Natural killer cell (primary cell): ENCODE data around the gene LRWD1. TPM values are rescaled to one million over a fixed set of nuclear protein-coding genes. Genes with fewer than 3 reads are reported as not detected.
"Not testable (repeated sequence)": the region's sequence is repeated elsewhere in the genome, so short reads cannot be mapped to it uniquely, and the experiment has no call there.

ENCODE experiments used
- ATAC-seq, 3 donors: fragments of 150-1000 bp in 2 of 3; fragments of 200-7000 bp in 1 of 3; cut with Tn5 transposase; 1 replicate in 1 of 3; 2 replicates in 2 of 3; pipeline ENCODE4 v1.10.0; 2021; ENCODE audit warnings: mild to moderate bottlenecking in 2 of 3, moderate library complexity in 2 of 3
- DNase-seq, 2 donors: peaks; one replicate each; pipeline versions ENCODE4 v3.0.0 to v3.0.0-alpha.2; 2013 to 2021; ENCODE audit warnings: mixed read lengths in 1 of 2
- H3K27ac ChIP-seq: one replicate; pipeline ENCODE4 v1.5.1; 2013; ENCODE audit warnings: mild to moderate bottlenecking, low read length
- H3K27me3 ChIP-seq: one replicate; pipeline ENCODE4 v1.6.1; 2013; ENCODE audit warnings: low read length; ENCODE audit not compliant: control insufficient read depth, insufficient read depth
- H3K36me3 ChIP-seq: one replicate; pipeline ENCODE4 v1.6.1; 2013; ENCODE audit warnings: low read length; ENCODE audit not compliant: control insufficient read depth, insufficient read depth
- H3K4me1 ChIP-seq: one replicate; pipeline ENCODE4 v1.6.1; 2013; ENCODE audit warnings: low read length; ENCODE audit not compliant: control insufficient read depth, insufficient read depth
- H3K4me3 ChIP-seq: one replicate; pipeline ENCODE4 v1.5.1; 2013; ENCODE audit warnings: low read length
- H3K9me3 ChIP-seq: one replicate; pipeline ENCODE4 v1.6.1; 2013; ENCODE audit warnings: low read length; ENCODE audit not compliant: control insufficient read depth, insufficient read depth
- H3K27ac Mint-ChIP-seq, 2 donors: one replicate each; pipeline ENCODE4 v1.8.0; 2022; ENCODE audit warnings: mild to moderate bottlenecking in 2 of 2, mixed read lengths in 2 of 2, moderate library complexity in 1 of 2
- H3K27me3 Mint-ChIP-seq, 2 donors: one replicate each; pipeline ENCODE4 v1.8.0; 2022; ENCODE audit warnings: low read depth in 2 of 2, mixed read lengths in 2 of 2
- H3K36me3 Mint-ChIP-seq: one replicate; pipeline ENCODE4 v1.8.0; 2022; ENCODE audit warnings: mixed read lengths
- H3K4me1 Mint-ChIP-seq, 2 donors: one replicate each; pipeline ENCODE4 v1.8.0; 2022; ENCODE audit warnings: mixed read lengths in 2 of 2
- H3K4me3 Mint-ChIP-seq: one replicate; pipeline ENCODE4 v1.8.0; 2022; ENCODE audit warnings: mild to moderate bottlenecking, moderate library complexity, mixed read lengths
- H3K9me3 Mint-ChIP-seq, 2 donors: one replicate each; pipeline ENCODE4 v1.8.0; 2022; ENCODE audit warnings: mixed read lengths in 2 of 2
- WGBS: methylation state at CpG from one replicate; pipeline ENCODE4 v1.1.7; 2013; ENCODE audit warnings: missing lambda C conversion rate; ENCODE audit not compliant: insufficient coverage; 5-methylcytosine and 5-hydroxymethylcytosine counted together
- intact Hi-C: fragments of 100-400 bp; cut with micrococcal nuclease; formaldehyde crosslinking; loops from one replicate; pipeline ENCODE4 v1.14.2; 2022
- total RNA-seq, 4 donors: library from RNA; stranded (reverse); fragments of 120-200 nt in 1 of 4; gene quantifications; one replicate each; pipeline versions ENCODE4 v1.2.3 to v1.2.4, GENCODE V29; 2013 to 2022

LRWD1 gene
- total RNA-seq, 3 donors from 2014 or later (not counting 1 experiment from before 2014, with no cell fraction given) = 20.0 to 24.1 (median 20.4) TPM

DNA sequence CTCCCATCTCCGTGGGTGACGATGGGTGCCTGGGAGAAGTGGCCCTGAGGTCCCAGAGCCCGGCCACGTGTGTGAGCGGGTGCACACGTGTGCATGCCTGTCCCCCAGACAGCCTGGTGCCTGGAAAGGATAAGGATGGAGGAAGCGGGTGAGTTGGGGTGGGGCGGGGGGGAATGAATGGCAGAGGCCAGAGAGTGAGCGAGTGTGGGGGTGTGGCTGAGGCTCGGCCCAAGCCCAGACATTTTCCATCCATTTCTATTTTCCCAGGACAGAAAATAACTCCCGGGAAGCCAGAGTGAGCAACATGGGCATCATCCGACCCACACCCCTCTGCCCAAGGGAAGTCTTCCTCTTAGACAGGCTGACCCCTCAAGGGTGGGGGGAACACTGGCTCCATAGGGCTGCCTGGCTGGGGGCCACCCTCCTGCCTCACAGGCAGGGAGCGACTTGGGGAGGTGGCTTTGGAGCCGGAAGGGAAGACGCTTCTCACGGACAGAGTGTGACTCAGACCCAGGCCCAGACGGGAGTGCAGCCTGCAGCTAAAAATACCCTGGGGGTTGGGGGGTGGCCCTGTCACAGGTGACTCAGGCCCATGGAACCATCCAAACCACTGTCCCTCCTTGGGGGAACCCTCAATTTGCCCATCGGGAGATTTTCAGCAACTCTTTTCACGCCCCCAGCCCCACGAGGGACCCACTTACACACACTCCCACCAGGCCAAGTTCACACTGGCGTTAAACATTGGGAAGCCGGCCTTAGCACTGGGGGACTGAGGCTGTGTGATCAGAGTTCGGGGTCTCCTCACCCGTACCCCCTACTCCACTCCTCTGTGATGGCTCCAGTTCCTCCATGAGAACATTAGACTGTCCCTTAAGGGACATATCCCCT lies 40.8 kb downstream of the LRWD1 start:
- H3K9me3 Mint-ChIP-seq, ATAC-seq, DNase-seq, H3K27me3 Mint-ChIP-seq, H3K36me3 ChIP-seq, H3K4me1 Mint-ChIP-seq, H3K9me3 ChIP-seq, H3K27me3 ChIP-seq, intact Hi-C loops, H3K4me1 ChIP-seq, H3K27ac ChIP-seq, H3K4me3 ChIP-seq, H3K4me3 Mint-ChIP-seq, H3K27ac Mint-ChIP-seq, H3K36me3 Mint-ChIP-seq: not testable (repeated sequence)
- WGBS = 90% methylated on average over 2 of the region's 24 CpGs

- H3K27me3 ChIP-seq, H3K9me3 ChIP-seq, H3K9me3 Mint-ChIP-seq, H3K36me3 Mint-ChIP-seq, intact Hi-C loops, DNase-seq, H3K27me3 Mint-ChIP-seq, H3K27ac Mint-ChIP-seq, H3K4me3 ChIP-seq, H3K36me3 ChIP-seq, H3K4me1 ChIP-seq, ATAC-seq, H3K4me3 Mint-ChIP-seq, H3K27ac ChIP-seq, H3K4me1 Mint-ChIP-seq: not testable (repeated sequence)
- WGBS = no CpG with 5 or more reads among the region's 8 CpGs
These were observed 42.8 kb downstream of the LRWD1 start for GRCh38 chr7:102507410-102508088.

DNA sequence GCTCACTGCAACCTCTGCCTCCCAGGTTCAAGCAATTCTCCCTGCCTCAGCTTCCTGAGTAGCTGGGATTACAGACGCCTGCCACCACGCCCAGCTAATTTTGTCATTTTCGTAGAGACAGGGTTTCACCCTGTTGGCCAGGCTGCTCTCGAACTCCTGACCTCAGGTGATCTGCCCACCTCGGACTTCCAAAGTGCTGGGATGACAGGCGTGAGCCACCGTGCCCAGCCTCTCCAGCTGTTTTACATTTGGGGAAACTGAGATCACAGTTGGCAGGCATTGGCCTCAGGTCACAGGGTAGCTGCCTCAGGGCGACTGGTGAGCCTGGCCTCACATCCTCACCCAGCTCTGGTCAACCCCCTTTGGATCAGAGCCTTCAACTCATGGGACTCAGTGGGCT lies 45.8 kb downstream of the LRWD1 start:
- H3K27me3 ChIP-seq, H3K27ac ChIP-seq, H3K36me3 ChIP-seq, H3K27ac Mint-ChIP-seq, H3K4me3 ChIP-seq, intact Hi-C loops, H3K9me3 Mint-ChIP-seq, H3K4me1 Mint-ChIP-seq, ATAC-seq, H3K4me1 ChIP-seq, H3K36me3 Mint-ChIP-seq, H3K4me3 Mint-ChIP-seq, H3K27me3 Mint-ChIP-seq, H3K9me3 ChIP-seq: not testable (repeated sequence)
- WGBS = 95% methylated on average over 4 of the region's 8 CpGs
- peak in 1 of 2 donors; percentile 18 for DNase-seq

DNA sequence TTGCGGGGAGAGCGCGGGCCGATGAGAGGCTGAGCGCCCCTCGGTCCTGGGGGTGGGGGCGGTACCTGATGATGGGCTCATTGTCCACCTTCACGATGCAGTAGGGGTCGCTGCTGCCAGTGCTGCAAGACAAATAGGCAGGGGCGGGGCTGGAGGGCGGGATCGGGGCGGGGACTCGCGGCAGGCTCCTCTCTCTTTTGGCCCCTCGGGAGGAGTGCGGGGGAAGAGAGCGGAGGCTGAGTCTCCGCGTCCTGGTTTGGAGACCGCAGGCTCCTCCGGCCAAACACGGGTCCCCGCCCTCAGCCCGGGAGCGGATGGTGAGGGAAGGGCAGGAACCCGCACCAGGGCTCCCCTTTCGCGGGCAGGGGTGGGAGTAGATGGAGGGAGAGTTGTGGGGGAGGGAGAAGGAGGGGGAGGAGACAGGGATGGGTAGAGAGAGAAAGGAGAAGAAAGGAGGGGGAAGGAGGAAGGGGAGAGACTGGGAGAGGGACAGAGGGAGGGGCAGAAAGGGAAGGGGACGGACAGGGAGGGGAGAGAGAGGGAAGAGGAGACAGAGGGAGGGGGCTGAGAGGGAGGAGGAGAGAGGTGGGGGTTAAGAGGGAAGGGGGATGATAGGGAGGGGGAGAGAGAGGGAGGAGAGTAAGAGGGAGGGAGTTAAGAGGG lies 47.2 kb downstream of the LRWD1 start:
- H3K27me3 Mint-ChIP-seq, H3K36me3 ChIP-seq, H3K4me1 ChIP-seq, H3K27ac Mint-ChIP-seq, intact Hi-C loops, H3K36me3 Mint-ChIP-seq, H3K4me1 Mint-ChIP-seq, H3K27me3 ChIP-seq, H3K27ac ChIP-seq, H3K9me3 ChIP-seq, H3K4me3 Mint-ChIP-seq, H3K9me3 Mint-ChIP-seq, H3K4me3 ChIP-seq, DNase-seq: not testable (repeated sequence)
- ATAC-seq = peak; percentile 62 to 80 (median 71)
- no CpG with 5 or more reads among the region's 30 CpGs for WGBS

- H3K4me1 Mint-ChIP-seq, H3K36me3 Mint-ChIP-seq, H3K36me3 ChIP-seq, H3K9me3 Mint-ChIP-seq, H3K27me3 ChIP-seq, H3K27me3 Mint-ChIP-seq, H3K4me3 Mint-ChIP-seq, H3K27ac ChIP-seq, H3K9me3 ChIP-seq, H3K4me1 ChIP-seq, intact Hi-C loops, ATAC-seq, H3K27ac Mint-ChIP-seq, H3K4me3 ChIP-seq: not testable (repeated sequence)
- peak; percentile 16 to 57 for DNase-seq
- WGBS = 46% methylated on average over 5 of the region's 5 CpGs
These were observed 47.9 kb downstream of the LRWD1 start for GRCh38 chr7:102512642-102513221.

DNA sequence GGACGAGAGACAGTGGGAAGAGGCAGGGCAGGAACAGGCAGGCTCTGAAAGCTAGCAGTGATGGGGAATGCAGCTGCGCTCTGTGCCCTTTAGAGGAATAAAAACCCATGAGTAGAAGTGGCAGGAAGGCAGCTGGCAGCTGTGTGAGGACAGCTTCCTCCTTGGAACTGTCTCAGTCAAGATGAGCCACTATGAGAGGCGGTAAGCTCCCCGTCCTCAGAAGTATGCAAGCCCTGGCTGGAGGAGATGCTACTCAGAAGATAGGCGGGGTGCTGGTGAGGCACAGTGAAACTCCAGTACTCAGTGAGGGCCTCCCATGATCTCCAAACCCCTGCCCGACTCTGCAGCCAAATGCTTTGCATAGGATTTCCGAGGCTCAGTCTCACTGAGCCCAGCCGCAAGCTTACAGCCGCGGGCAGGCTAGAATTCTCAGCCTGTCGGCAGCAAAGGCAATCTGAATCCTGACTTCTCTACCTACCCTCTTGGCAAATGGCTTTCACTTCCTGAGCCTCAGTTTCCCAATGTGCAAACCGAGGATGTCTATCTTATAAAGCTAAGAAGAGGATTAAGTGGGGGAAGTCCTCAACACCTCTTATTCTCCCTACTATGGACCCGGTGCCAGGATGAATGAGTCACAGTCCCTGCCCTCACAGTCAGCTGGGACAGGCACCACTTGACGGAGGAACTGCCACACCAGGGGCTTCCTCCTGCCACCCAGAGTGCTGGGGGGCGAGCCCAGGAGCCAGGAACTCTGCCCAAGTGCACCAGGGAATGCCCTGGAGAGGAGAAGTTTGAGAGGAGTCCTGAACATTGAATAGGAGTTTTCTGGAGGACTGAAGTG lies 50.3 kb downstream of the LRWD1 start:
- H3K36me3 ChIP-seq, H3K27me3 Mint-ChIP-seq, DNase-seq, H3K36me3 Mint-ChIP-seq, H3K27ac Mint-ChIP-seq, H3K9me3 ChIP-seq, H3K4me1 ChIP-seq, H3K4me3 ChIP-seq, H3K27me3 ChIP-seq, H3K27ac ChIP-seq, H3K4me1 Mint-ChIP-seq, ATAC-seq, H3K9me3 Mint-ChIP-seq, intact Hi-C loops, H3K4me3 Mint-ChIP-seq: not testable (repeated sequence)
- no CpG with 5 or more reads among the region's 15 CpGs for WGBS

GRCh38 chr7:102515889-102516288 lies 51.1 kb downstream of the LRWD1 start:
- H3K27me3 Mint-ChIP-seq, H3K4me3 Mint-ChIP-seq, H3K9me3 Mint-ChIP-seq, H3K4me3 ChIP-seq, H3K36me3 Mint-ChIP-seq, intact Hi-C loops, ATAC-seq, H3K27ac Mint-ChIP-seq, H3K4me1 ChIP-seq, H3K36me3 ChIP-seq, DNase-seq, H3K27ac ChIP-seq, H3K9me3 ChIP-seq, H3K4me1 Mint-ChIP-seq, H3K27me3 ChIP-seq: not testable (repeated sequence)
- WGBS = no CpG with 5 or more reads among the region's 3 CpGs
